Mucosa of rectum (tissue), 2 donors: ENCODE results near the gene E2F2.

Experiments used
- H3K27ac ChIP-seq, 2 donors: one replicate each; pipeline ENCODE4 v1.7.0; 2013; ENCODE audit warnings: inconsistent platforms in 2 of 2, low read depth in 2 of 2, low read length in 2 of 2
- H3K27me3 ChIP-seq, 2 donors: one replicate each; pipeline ENCODE4 v1.7.0; 2013; ENCODE audit warnings: low read length in 2 of 2; ENCODE audit not compliant: control insufficient read depth in 2 of 2, insufficient read depth in 2 of 2
- H3K36me3 ChIP-seq, 2 donors: one replicate each; pipeline ENCODE4 v1.7.0; 2013; ENCODE audit warnings: low read length in 2 of 2; ENCODE audit not compliant: control insufficient read depth in 2 of 2, insufficient read depth in 2 of 2
- H3K4me1 ChIP-seq, 2 donors: one replicate each; pipeline ENCODE4 v1.7.0; 2013; ENCODE audit warnings: low read length in 2 of 2, mild to moderate bottlenecking in 1 of 2; ENCODE audit not compliant: control insufficient read depth in 2 of 2, insufficient read depth in 2 of 2
- H3K4me3 ChIP-seq, 2 donors: one replicate each; pipeline ENCODE4 v1.7.0; 2013; ENCODE audit warnings: low read length in 2 of 2
- H3K9ac ChIP-seq, 2 donors: one replicate each; pipeline ENCODE4 v1.7.0; 2013; ENCODE audit warnings: low read length in 2 of 2, low read depth in 1 of 2, mild to moderate bottlenecking in 1 of 2
- H3K9me3 ChIP-seq, 2 donors: one replicate each; pipeline ENCODE4 v1.7.0; 2013; ENCODE audit warnings: low read length in 2 of 2; ENCODE audit not compliant: control insufficient read depth in 2 of 2
- donor health status: healthy.
- donor health status: Normal muscosa, but diverticular disease.

Gene E2F2

GRCh38 chr1:23557471-23558124 lies 26.6 kb upstream of the E2F2 start:
- Histone ChIP-seq H3K27me3 (no peaks in the 10 kb centered on the region), H3K9me3 (no peaks in the 10 kb centered on the region), H3K9ac (peak overlapping the region; percentile 98 to 100), H3K4me3 (peak overlapping the region; percentile 97 to 99), H3K27ac (peak overlapping the region; percentile 98 to 99), H3K4me1 (peaks cover 54 to 75% of the 10 kb centered on the region in 2 donors), H3K36me3 (peaks cover 5 to 8% of the 10 kb centered on the region in 2 donors)

GRCh38 chr1:23556635-23557470 lies 25.8 kb upstream of the E2F2 start:
- Histone ChIP-seq H3K9me3 (no peaks in the 10 kb centered on the region), H3K36me3 (peaks cover 5 to 8% of the 10 kb centered on the region in 2 donors), H3K9ac (peak overlapping the region; percentile 98 to 100), H3K27ac (peak overlapping the region; percentile 98 to 99), H3K4me1 (peaks cover 54 to 73% of the 10 kb centered on the region in 2 donors), H3K4me3 (peak overlapping the region; percentile 97 to 99), H3K27me3 (no peaks in the 10 kb centered on the region)

- H3K27me3 ChIP-seq: no peaks in the 10 kb centered on the region
- H3K4me1 ChIP-seq: peaks cover 46 to 65% of the 10 kb centered on the region in 2 donors
- no peaks in the 10 kb centered on the region for H3K9me3 ChIP-seq
- H3K36me3 ChIP-seq: peaks cover 5 to 8% of the 10 kb centered on the region in 2 donors
- H3K27ac ChIP-seq: peak overlapping the region; percentile 98 to 99
- H3K9ac ChIP-seq: peak overlapping the region; percentile 98 to 100
- peak overlapping the region; percentile 97 to 99 for H3K4me3 ChIP-seq
Observed at GRCh38 chr1:23555986-23556634, 25.1 kb upstream of the E2F2 start.

- Histone ChIP-seq H3K4me1 (peaks cover 40 to 58% of the 10 kb centered on the region in 2 donors), H3K4me3 (peak overlapping the region; percentile 97 to 99), H3K9ac (peak overlapping the region; percentile 98 to 100), H3K9me3 (no peaks in the 10 kb centered on the region), H3K36me3 (peaks cover 5 to 8% of the 10 kb centered on the region in 2 donors), H3K27ac (peak overlapping the region; percentile 98 to 99), H3K27me3 (no peaks in the 10 kb centered on the region)
Observed at GRCh38 chr1:23555270-23555985, 24.4 kb upstream of the E2F2 start.

GRCh38 chr1:23554481-23555269 lies 23.6 kb upstream of the E2F2 start:
- Histone ChIP-seq H3K9me3 (no peaks in the 10 kb centered on the region), H3K36me3 (peaks cover 5 to 8% of the 10 kb centered on the region in 2 donors), H3K9ac (peak overlapping the region; percentile 98 to 100), H3K4me1 (peaks cover 35 to 52% of the 10 kb centered on the region in 2 donors), H3K27ac (peak overlapping the region; percentile 98 to 99), H3K4me3 (peak overlapping the region; percentile 70 to 99), H3K27me3 (no peaks in the 10 kb centered on the region)

- peaks cover 35 to 52% of the 10 kb centered on the region in 2 donors for H3K4me1 ChIP-seq
- H3K4me3 ChIP-seq: peak overlapping the region; percentile 63 to 72
- peak overlapping the region; percentile 93 to 95 for H3K27ac ChIP-seq
- peaks cover 5 to 8% of the 10 kb centered on the region in 2 donors for H3K36me3 ChIP-seq
- no peaks in the 10 kb centered on the region for H3K27me3 ChIP-seq
- no peaks in the 10 kb centered on the region for H3K9me3 ChIP-seq
- H3K9ac ChIP-seq: peak overlapping the region; percentile 87 to 89
Observed at GRCh38 chr1:23554127-23554480, 23.1 kb upstream of the E2F2 start.

GRCh38 chr1:23553231-23554126 lies 22.4 kb upstream of the E2F2 start:
- Histone ChIP-seq H3K9ac (peak overlapping the region; percentile 32 to 89), H3K36me3 (peaks cover 3 to 8% of the 10 kb centered on the region in 2 donors), H3K27me3 (no peaks in the 10 kb centered on the region), H3K9me3 (no peaks in the 10 kb centered on the region), H3K4me3 (peak overlapping the region; percentile 63 to 72), H3K27ac (peak overlapping the region; percentile 93 to 95), H3K4me1 (peaks cover 35 to 50% of the 10 kb centered on the region in 2 donors)

GRCh38 chr1:23551849-23552248 lies 20.8 kb upstream of the E2F2 start:
- Histone ChIP-seq H3K4me3 (no peak overlapping the region), H3K27me3 (no peaks in the 10 kb centered on the region), H3K9me3 (no peaks in the 10 kb centered on the region), H3K4me1 (peaks cover 35 to 47% of the 10 kb centered on the region in 2 donors), H3K9ac (no peak overlapping the region), H3K36me3 (peaks cover 0 to under 1% of the 10 kb centered on the region in 2 donors), H3K27ac (no peak overlapping the region)
